ENCODE measurements around the gene RNU6-8. TPM values are rescaled to one million over a fixed set of nuclear protein-coding genes. Genes with fewer than 3 reads are reported as not detected.

The RNU6-8 gene
- total RNA-seq, 3 donors from 2014 or later = not detected

- intact Hi-C loops (cut with DNase I, micrococcal nuclease) = no loop called here
- Histone ChIP-seq H3K4me1 (ENCODE audit: low read depth) (peaks cover 7% of the 10 kb centered on the region), H3K36me3 (ENCODE audit: low read depth) (no peaks in the 10 kb centered on the region), H3K4me3 (no peak overlapping the region), H3K9me3 (no peaks in the 10 kb centered on the region)
- ATAC-seq (no peak), DNase-seq (no peak)
- no peak for TF ChIP-seq CTCF (IDR thresholded peaks at IDR 0.05)
These were observed 2.5 kb upstream of the RNU6-8 start for GRCh38 chr14:32205554-32205953.

- DNase-seq (peak in 2 of 3 donors; percentile 42 to 48), ATAC-seq (peak; percentile 18)
- peak overlapping the region; percentile 14 for H3K4me3 ChIP-seq
- intact Hi-C loops (cut with DNase I, micrococcal nuclease) = no loop called here
- TF ChIP-seq CTCF (IDR thresholded peaks at IDR 0.05) = no peak
- peaks cover 7% of the 10 kb centered on the region for H3K4me1 ChIP-seq (ENCODE audit: low read depth)
- no peaks in the 10 kb centered on the region for H3K9me3 ChIP-seq
- no peaks in the 10 kb centered on the region for H3K36me3 ChIP-seq (ENCODE audit: low read depth)
These were observed 874 bp upstream of the RNU6-8 start for GRCh38 chr14:32203928-32204357.

GRCh38 chr14:32202491-32202997, 525 bp downstream of the RNU6-8 start:
- H3K9me3 ChIP-seq = no peaks in the 10 kb centered on the region
- no peaks in the 10 kb centered on the region for H3K36me3 ChIP-seq (ENCODE audit: low read depth)
- no peak overlapping the region for H3K4me3 ChIP-seq
- no peak for TF ChIP-seq CTCF (IDR thresholded peaks at IDR 0.05)
- intact Hi-C loops (cut with DNase I, micrococcal nuclease) = no loop called here
- DNase-seq (peak in 1 of 3 donors; percentile 7), ATAC-seq (no peak)
- peaks cover 7% of the 10 kb centered on the region for H3K4me1 ChIP-seq (ENCODE audit: low read depth)

GRCh38 chr14:32201816-32202490, 1.1 kb downstream of the RNU6-8 start, which contains the start of gene RNU6-7:
Gene RNU6-7, plus strand, starts transcription at chr14:32202045.
- ATAC-seq = no peak
- peaks cover 7% of the 10 kb centered on the region for H3K4me1 ChIP-seq (ENCODE audit: low read depth)
- peak within 1 kb of the TSS; percentile 42 for H3K4me3 ChIP-seq
- no peaks in the 10 kb centered on the region for H3K9me3 ChIP-seq
- TF ChIP-seq CTCF (IDR thresholded peaks at IDR 0.05) = no peak
- peak in 2 of 3 donors; percentile 22 to 42 for DNase-seq
- H3K36me3 ChIP-seq (ENCODE audit: low read depth) = no peaks in the 10 kb centered on the region
- intact Hi-C loops (cut with DNase I, micrococcal nuclease) = no loop called here

- ATAC-seq (peak; percentile 86), DNase-seq (peak; percentile 88 to 94 (median 92))
- Histone ChIP-seq H3K36me3 (ENCODE audit: low read depth) (no peaks in the 10 kb centered on the region), H3K4me1 (ENCODE audit: low read depth) (peaks cover 7% of the 10 kb centered on the region), H3K4me3 (peak overlapping the region; percentile 42), H3K9me3 (no peaks in the 10 kb centered on the region)
- intact Hi-C loops (cut with DNase I, micrococcal nuclease) = no loop called here
- TF ChIP-seq CTCF (IDR thresholded peaks at IDR 0.05) = no peak
These were observed 1.8 kb downstream of the RNU6-8 start for GRCh38 chr14:32201193-32201815.

Measured in mucosa of descending colon (tissue), 3 donors.